ENCODE measurements around the gene PTPRN2. TPM values are rescaled to one million over a fixed set of nuclear protein-coding genes. Genes with fewer than 3 reads are reported as not detected.

PTPRN2 gene
- total and polyA plus RNA-seq, 9 of the 15 experiments (the other 6 are each of a cell fraction or from before 2014, with no cell fraction given) = not detected

- TF ChIP-seq ZNF639 (CRISPR knock-in tag; conservative IDR thresholded peaks at IDR 0.05 in 1 of 2, IDR thresholded peaks at IDR 0.05 in 1 of 2) (peak in 1 of 2 experiments; percentile 73; a peak in 1 of 4 replicates), ZNF717 (CRISPR knock-in tag; IDR thresholded peaks at IDR 0.05) (no peak), NR2F6 (CRISPR knock-in tag; IDR thresholded peaks at IDR 0.05) (no peak), XRCC3 (IDR thresholded peaks at IDR 0.05) (no peak), GABPB1 (CRISPR knock-in tag; IDR thresholded peaks at IDR 0.05) (no peak), HDAC2 (IDR thresholded peaks at IDR 0.05) (no peak), RBM25 (IDR thresholded peaks at IDR 0.05; ENCODE audit: low read depth, low read length, severe bottlenecking) (peak; percentile 23), UBTF (IDR thresholded peaks at IDR 0.05; ENCODE audit: borderline replicate concordance in 1 of 2, low read depth in 2 of 2, low read length in 2 of 2) (peak; percentile 75 to 90; a peak in 3 of 4 replicates), GTF2F1 (IDR thresholded peaks at IDR 0.05; ENCODE audit: low read depth, low read length) (no peak), THAP12 (CRISPR knock-in tag; IDR thresholded peaks at IDR 0.05) (peak; percentile 45; the same call in 1 of the 2 replicates), SFPQ (IDR thresholded peaks at IDR 0.05; ENCODE audit: low read depth, low read length) (no peak), SMARCC2 (IDR thresholded peaks at IDR 0.05; ENCODE audit: low read depth) (no peak), ZNF449 (CRISPR knock-in tag; IDR thresholded peaks at IDR 0.05) (no peak), KLF1 (tag; IDR thresholded peaks at IDR 0.05) (no peak), YY1 (IDR thresholded peaks at IDR 0.05; ENCODE audit: borderline replicate concordance in 1 of 3, control insufficient read depth in 1 of 3, extremely low read depth in 1 of 3, insufficient read depth in 3 of 3, insufficient read length in 1 of 3, insufficient replicate concordance in 2 of 3, low read depth in 1 of 3, low read length in 2 of 3) (peak in 2 of 3 experiments; percentile 70 to 73)
These were observed at the start of gene PTPRN2 (continued) for GRCh38 chr7:158587162-158588084.
